T47D (cell line): ENCODE data around the gene GRIK1.
"Not testable (repeated sequence)": the region's sequence is repeated elsewhere in the genome, so short reads cannot be mapped to it uniquely, and the experiment has no call there.

Experiments
- DNase-seq, 2 experiments: peaks; one replicate each; pipeline versions ENCODE4 v3.0.0 to v3.0.0-alpha.2; 2011 to 2012; ENCODE audit warnings: low read depth in 1 of 2, low spot score in 1 of 2
- JUND ChIP-seq: IDR thresholded peaks from 2 replicates; pipeline ENCODE4 v1.6.1; 2012; ENCODE audit warnings: low read depth
- in situ Hi-C: cut with HindIII; loops from 2 replicates; pipeline ENCODE4 v1.10.0; 2016; ENCODE audit warnings: low sequenced_read_pairs, low pct_unique_long_range_greater_than_20kb

Gene GRIK1

GRCh38 chr21:29939924-29940275, at the start of gene GRIK1:
Gene GRIK1 (minus strand): TSS chr21:29939996.
- no peak for TF ChIP-seq JUND
- in situ Hi-C loops, result no loop called here
- DNase-seq, result peak; percentile 39 to 42

- DNase-seq, result no peak
- in situ Hi-C loops, result no loop called here
- no peak for TF ChIP-seq JUND
Observed at GRCh38 chr21:29987762-29988161, 48.0 kb upstream of the GRIK1 start.

GRCh38 chr21:29985866-29986265, 46.1 kb upstream of the GRIK1 start:
- no peak for TF ChIP-seq JUND
- in situ Hi-C loops, result no loop called here
- no peak for DNase-seq

- in situ Hi-C loops, result no loop called here
- no peak for DNase-seq
- TF ChIP-seq JUND, result no peak
Observed at GRCh38 chr21:29979043-29979442, 39.2 kb upstream of the GRIK1 start.

GRCh38 chr21:29975776-29976175, 36.0 kb upstream of the GRIK1 start:
- no peak for DNase-seq
- TF ChIP-seq JUND, result no peak
- in situ Hi-C loops, result no loop called here

- no peak for DNase-seq
- no peak for TF ChIP-seq JUND
- in situ Hi-C loops, result no loop called here
Observed at GRCh38 chr21:29973258-29973657, 33.5 kb upstream of the GRIK1 start.

- no peak for DNase-seq
- TF ChIP-seq JUND, result no peak
- in situ Hi-C loops, result no loop called here
Observed at GRCh38 chr21:29961291-29962027, 21.7 kb upstream of the GRIK1 start.

GRCh38 chr21:29958551-29958950, 18.8 kb upstream of the GRIK1 start:
- DNase-seq, result no peak
- in situ Hi-C loops, result no loop called here
- no peak for TF ChIP-seq JUND

- DNase-seq, in situ Hi-C loops: not testable (repeated sequence)
Observed at GRCh38 chr21:29958035-29958434, 18.2 kb upstream of the GRIK1 start.

GRCh38 chr21:29953690-29954089, 13.9 kb upstream of the GRIK1 start:
- in situ Hi-C loops, result no loop called here
- TF ChIP-seq JUND, result no peak
- DNase-seq, result no peak

- in situ Hi-C loops, result no loop called here
- no peak for TF ChIP-seq JUND
- no peak for DNase-seq
Observed at GRCh38 chr21:29953072-29953471, 13.3 kb upstream of the GRIK1 start.

GRCh38 chr21:29951911-29952310, 12.1 kb upstream of the GRIK1 start:
- no peak for TF ChIP-seq JUND
- DNase-seq, result no peak
- in situ Hi-C loops, result no loop called here

- in situ Hi-C loops, result no loop called here
- DNase-seq, result no peak
- no peak for TF ChIP-seq JUND
Observed at GRCh38 chr21:29949991-29950390, 10.2 kb upstream of the GRIK1 start.

- in situ Hi-C loops, result no loop called here
- no peak for TF ChIP-seq JUND
- DNase-seq, result peak in 1 of 2 experiments; percentile 9
Observed at GRCh38 chr21:29947119-29947518, 7.3 kb upstream of the GRIK1 start.
